ENCODE data around the gene CHCHD2. TPM values are rescaled to one million over a fixed set of nuclear protein-coding genes. Genes with fewer than 3 reads are reported as not detected.
A peak's percentile ranks its signal among the peaks of the same experiment; 100 is the strongest.

CHCHD2 gene
- total and polyA plus RNA-seq, 9 of the 15 experiments (the other 6 are each of a cell fraction or from before 2014, with no cell fraction given): 145 to 1,044 (median 648) TPM

- TF ChIP-seq REST (IDR thresholded peaks at IDR 0.05; ENCODE audit: borderline replicate concordance) (no peak), REST (CRISPR knock-in tag; IDR thresholded peaks at IDR 0.05; ENCODE audit: low read depth) (no peak; the same call in none of the 2 replicates), BHLHE40 (IDR thresholded peaks at IDR 0.05; ENCODE audit: low read length) (no peak), SAFB (IDR thresholded peaks at IDR 0.05; ENCODE audit: borderline replicate concordance, low read depth, low read length) (no peak), BRD9 (IDR thresholded peaks at IDR 0.05; ENCODE audit: low read depth, partially characterized antibody) (no peak), CREB1 (IDR thresholded peaks at IDR 0.05) (peak; percentile 50), CREB1 (CRISPR knock-in tag; IDR thresholded peaks at IDR 0.05) (no peak), ZKSCAN8 (CRISPR knock-in tag; IDR thresholded peaks at IDR 0.05) (no peak), ZNF76 (CRISPR knock-in tag; IDR thresholded peaks at IDR 0.05; ENCODE audit: borderline replicate concordance) (0 out of 2 replicates have a peak, but pooled peaks have one; percentile 20), ZNF398 (CRISPR knock-in tag; IDR thresholded peaks at IDR 0.05) (no peak), AFF1 (IDR thresholded peaks at IDR 0.05; ENCODE audit: low read depth in 1 of 2, partially characterized antibody in 2 of 2) (no peak), NR2F6 (CRISPR knock-in tag; IDR thresholded peaks at IDR 0.05) (no peak; the same call in 1 of the 2 replicates), RBFOX2 (IDR thresholded peaks at IDR 0.05; ENCODE audit: low read depth, low read length) (peak; percentile 97)
These were observed 42.2 kb downstream of the CHCHD2 start, which contains the start of gene SUMF2 (continued) for GRCh38 chr7:56063882-56064625.

All from K562 (cell line).